ENCODE measurements around the gene RALGPS1. TPM values are rescaled to one million over a fixed set of nuclear protein-coding genes. Genes with fewer than 3 reads are reported as not detected.
A peak's percentile ranks its signal among the peaks of the same experiment; 100 is the strongest.

Gene RALGPS1
- polyA plus RNA-seq (2013, experiment 1 of 4) = 20.9 TPM
- polyA plus RNA-seq (2013, experiment 2 of 4) = 24.5 TPM
- polyA plus RNA-seq (2013, experiment 3 of 4) = 19.9 TPM
- 22.1 TPM for polyA plus RNA-seq (2013, experiment 4 of 4)

- H3K36me3 ChIP-seq (ENCODE audit: control insufficient read depth, insufficient read depth, low read length) = no peaks in the 10 kb centered on the region
- H3K9me3 ChIP-seq (ENCODE audit: control insufficient read depth, low read length) = no peaks in the 10 kb centered on the region
- peaks cover 41% of the 10 kb centered on the region for H3K27me3 ChIP-seq (ENCODE audit: control insufficient read depth, insufficient read depth, low read length, poor library complexity, severe bottlenecking)
- WGBS, 2 experiments = 1% methylated on average over 105 of the region's 105 CpGs
- peaks cover 16% of the 10 kb centered on the region for H3K4me1 ChIP-seq (ENCODE audit: control insufficient read depth, insufficient read depth, low read length)
- H3K27ac ChIP-seq (ENCODE audit: insufficient read depth, low read depth, low read length, poor library complexity, severe bottlenecking) = peak within 1 kb of the TSS; percentile 55
- H3K4me3 ChIP-seq (ENCODE audit: insufficient read depth, low read depth, low read length) = peak within 1 kb of the TSS; percentile 54
Measured at GRCh38 chr9:126914458-126915280, at the start of gene RALGPS1. Gene RALGPS1, plus strand, starts transcription at chr9:126914782. Its CDS starts 47,508 bp downstream, at chr9:126962290.

GRCh38 chr9:126869368-126869767, 45.2 kb upstream of the RALGPS1 start:
- H3K36me3 ChIP-seq (ENCODE audit: control insufficient read depth, insufficient read depth, low read length) = no peaks in the 10 kb centered on the region
- H3K27me3 ChIP-seq (ENCODE audit: control insufficient read depth, insufficient read depth, low read length, poor library complexity, severe bottlenecking) = no peaks in the 10 kb centered on the region
- H3K9me3 ChIP-seq (ENCODE audit: control insufficient read depth, low read length) = no peaks in the 10 kb centered on the region
- H3K4me1 ChIP-seq (ENCODE audit: control insufficient read depth, insufficient read depth, low read length) = no peaks in the 10 kb centered on the region
- no peak overlapping the region for H3K27ac ChIP-seq (ENCODE audit: insufficient read depth, low read depth, low read length, poor library complexity, severe bottlenecking)
- no peak overlapping the region for H3K4me3 ChIP-seq (ENCODE audit: insufficient read depth, low read depth, low read length)
- 92% methylated on average over 7 of the region's 7 CpGs for WGBS, 2 experiments

- H3K36me3 ChIP-seq (ENCODE audit: control insufficient read depth, insufficient read depth, low read length) = no peaks in the 10 kb centered on the region
- no peaks in the 10 kb centered on the region for H3K27me3 ChIP-seq (ENCODE audit: control insufficient read depth, insufficient read depth, low read length, poor library complexity, severe bottlenecking)
- H3K9me3 ChIP-seq (ENCODE audit: control insufficient read depth, low read length) = no peaks in the 10 kb centered on the region
- H3K4me1 ChIP-seq (ENCODE audit: control insufficient read depth, insufficient read depth, low read length) = no peaks in the 10 kb centered on the region
- no peak overlapping the region for H3K27ac ChIP-seq (ENCODE audit: insufficient read depth, low read depth, low read length, poor library complexity, severe bottlenecking)
- 92 to 93% methylated on average over 4 of the region's 4 CpGs for WGBS, 2 experiments
- no peak overlapping the region for H3K4me3 ChIP-seq (ENCODE audit: insufficient read depth, low read depth, low read length)
Measured at GRCh38 chr9:126872516-126872915, 42.1 kb upstream of the RALGPS1 start.

GRCh38 chr9:126874546-126875314, 39.9 kb upstream of the RALGPS1 start:
- 90 to 93% methylated on average over 8 to 9 of the region's 9 CpGs for WGBS, 2 experiments

GRCh38 chr9:126875756-126876510, 38.6 kb upstream of the RALGPS1 start:
- Histone ChIP-seq H3K4me3 (ENCODE audit: insufficient read depth, low read depth, low read length) (no peak overlapping the region), H3K36me3 (ENCODE audit: control insufficient read depth, insufficient read depth, low read length) (peaks cover 14% of the 10 kb centered on the region), H3K27me3 (ENCODE audit: control insufficient read depth, insufficient read depth, low read length, poor library complexity, severe bottlenecking) (no peaks in the 10 kb centered on the region), H3K27ac (ENCODE audit: insufficient read depth, low read depth, low read length, poor library complexity, severe bottlenecking) (no peak overlapping the region), H3K4me1 (ENCODE audit: control insufficient read depth, insufficient read depth, low read length) (no peaks in the 10 kb centered on the region), H3K9me3 (ENCODE audit: control insufficient read depth, low read length) (no peaks in the 10 kb centered on the region)
- WGBS, 2 experiments = 96 to 98% methylated on average over 3 of the region's 4 CpGs

More at GRCh38 chr9:126874546-126875314, 39.9 kb upstream of the RALGPS1 start:
- Histone ChIP-seq H3K4me3 (ENCODE audit: insufficient read depth, low read depth, low read length) (no peak overlapping the region), H3K9me3 (ENCODE audit: control insufficient read depth, low read length) (no peaks in the 10 kb centered on the region), H3K27me3 (ENCODE audit: control insufficient read depth, insufficient read depth, low read length, poor library complexity, severe bottlenecking) (no peaks in the 10 kb centered on the region), H3K36me3 (ENCODE audit: control insufficient read depth, insufficient read depth, low read length) (peaks cover 4% of the 10 kb centered on the region), H3K27ac (ENCODE audit: insufficient read depth, low read depth, low read length, poor library complexity, severe bottlenecking) (no peak overlapping the region), H3K4me1 (ENCODE audit: control insufficient read depth, insufficient read depth, low read length) (no peaks in the 10 kb centered on the region)

- H3K4me1 ChIP-seq (ENCODE audit: control insufficient read depth, insufficient read depth, low read length) = no peaks in the 10 kb centered on the region
- WGBS, 2 experiments = 97 to 99% methylated on average over 4 of the region's 4 CpGs
- H3K36me3 ChIP-seq (ENCODE audit: control insufficient read depth, insufficient read depth, low read length) = peaks cover 14% of the 10 kb centered on the region
- no peak overlapping the region for H3K27ac ChIP-seq (ENCODE audit: insufficient read depth, low read depth, low read length, poor library complexity, severe bottlenecking)
- no peaks in the 10 kb centered on the region for H3K9me3 ChIP-seq (ENCODE audit: control insufficient read depth, low read length)
- H3K27me3 ChIP-seq (ENCODE audit: control insufficient read depth, insufficient read depth, low read length, poor library complexity, severe bottlenecking) = no peaks in the 10 kb centered on the region
- no peak overlapping the region for H3K4me3 ChIP-seq (ENCODE audit: insufficient read depth, low read depth, low read length)
Measured at GRCh38 chr9:126876531-126876930, 38.1 kb upstream of the RALGPS1 start.

- Histone ChIP-seq H3K36me3 (ENCODE audit: control insufficient read depth, insufficient read depth, low read length) (peaks cover 14% of the 10 kb centered on the region), H3K4me3 (ENCODE audit: insufficient read depth, low read depth, low read length) (no peak overlapping the region), H3K9me3 (ENCODE audit: control insufficient read depth, low read length) (no peaks in the 10 kb centered on the region), H3K27me3 (ENCODE audit: control insufficient read depth, insufficient read depth, low read length, poor library complexity, severe bottlenecking) (no peaks in the 10 kb centered on the region), H3K4me1 (ENCODE audit: control insufficient read depth, insufficient read depth, low read length) (no peaks in the 10 kb centered on the region), H3K27ac (ENCODE audit: insufficient read depth, low read depth, low read length, poor library complexity, severe bottlenecking) (no peak overlapping the region)
- WGBS, 2 experiments = 94% methylated on average over 9 of the region's 9 CpGs
Measured at GRCh38 chr9:126877418-126877817, 37.2 kb upstream of the RALGPS1 start.

- no peak overlapping the region for H3K4me3 ChIP-seq (ENCODE audit: insufficient read depth, low read depth, low read length)
- H3K36me3 ChIP-seq (ENCODE audit: control insufficient read depth, insufficient read depth, low read length) = peaks cover 14% of the 10 kb centered on the region
- peaks cover 7% of the 10 kb centered on the region for H3K4me1 ChIP-seq (ENCODE audit: control insufficient read depth, insufficient read depth, low read length)
- H3K27ac ChIP-seq (ENCODE audit: insufficient read depth, low read depth, low read length, poor library complexity, severe bottlenecking) = no peak overlapping the region
- no peaks in the 10 kb centered on the region for H3K9me3 ChIP-seq (ENCODE audit: control insufficient read depth, low read length)
- H3K27me3 ChIP-seq (ENCODE audit: control insufficient read depth, insufficient read depth, low read length, poor library complexity, severe bottlenecking) = no peaks in the 10 kb centered on the region
- WGBS, 2 experiments = 96 to 97% methylated on average over 9 of the region's 9 CpGs
Measured at GRCh38 chr9:126879288-126879687, 35.3 kb upstream of the RALGPS1 start.

GRCh38 chr9:126880226-126880946, 34.2 kb upstream of the RALGPS1 start:
- peaks cover 7% of the 10 kb centered on the region for H3K4me1 ChIP-seq (ENCODE audit: control insufficient read depth, insufficient read depth, low read length)
- H3K36me3 ChIP-seq (ENCODE audit: control insufficient read depth, insufficient read depth, low read length) = peaks cover 14% of the 10 kb centered on the region
- H3K27me3 ChIP-seq (ENCODE audit: control insufficient read depth, insufficient read depth, low read length, poor library complexity, severe bottlenecking) = no peaks in the 10 kb centered on the region
- H3K27ac ChIP-seq (ENCODE audit: insufficient read depth, low read depth, low read length, poor library complexity, severe bottlenecking) = no peak overlapping the region
- no peaks in the 10 kb centered on the region for H3K9me3 ChIP-seq (ENCODE audit: control insufficient read depth, low read length)
- no peak overlapping the region for H3K4me3 ChIP-seq (ENCODE audit: insufficient read depth, low read depth, low read length)
- WGBS, 2 experiments = 95 to 98% methylated on average over 23 of the region's 23 CpGs
